Activated effector memory CD4-positive, alpha-beta T cell treated with Interleukin-2 at 50 U/mL for 16 hours (primary cell): ENCODE data around the gene TRERF1.

Experiments used
- DNase-seq: peaks from one replicate; pipeline ENCODE4 v3.0.0-alpha.2; 2020

Gene TRERF1

DNA sequence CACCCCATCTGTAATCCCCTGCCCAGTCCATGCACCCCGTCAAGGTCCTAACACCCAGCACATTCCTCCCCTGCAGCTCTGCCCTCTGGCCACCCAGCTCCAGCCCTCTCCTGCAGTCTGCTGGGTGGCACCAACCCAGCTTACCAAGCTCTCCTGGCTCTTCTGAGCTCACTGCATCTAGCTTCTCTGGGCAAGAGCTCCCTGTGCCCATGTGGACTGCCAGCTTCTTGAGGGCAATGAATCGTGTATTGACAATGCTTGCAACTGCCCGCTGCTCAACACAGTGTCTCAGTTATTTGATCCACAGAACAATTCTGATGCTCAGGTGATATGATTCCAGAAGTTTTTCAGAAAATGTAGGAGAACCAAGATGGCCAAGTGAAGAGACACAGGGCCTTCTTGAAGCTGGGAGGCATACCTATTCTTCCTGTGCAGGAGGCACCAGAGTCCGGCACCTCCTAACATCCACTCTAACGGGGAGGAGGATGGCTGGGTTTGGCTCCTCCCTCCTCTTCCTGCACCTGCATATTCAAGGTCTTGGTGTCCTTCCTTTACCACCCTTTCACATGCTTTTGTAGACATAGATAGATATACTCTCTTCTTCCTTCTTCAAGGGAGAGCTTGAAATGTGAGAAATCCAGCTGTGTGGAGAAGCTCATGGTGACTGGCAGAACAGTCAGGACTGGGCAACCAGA is 85.6 kb downstream of the TRERF1 start:
- no peak for DNase-seq

DNA sequence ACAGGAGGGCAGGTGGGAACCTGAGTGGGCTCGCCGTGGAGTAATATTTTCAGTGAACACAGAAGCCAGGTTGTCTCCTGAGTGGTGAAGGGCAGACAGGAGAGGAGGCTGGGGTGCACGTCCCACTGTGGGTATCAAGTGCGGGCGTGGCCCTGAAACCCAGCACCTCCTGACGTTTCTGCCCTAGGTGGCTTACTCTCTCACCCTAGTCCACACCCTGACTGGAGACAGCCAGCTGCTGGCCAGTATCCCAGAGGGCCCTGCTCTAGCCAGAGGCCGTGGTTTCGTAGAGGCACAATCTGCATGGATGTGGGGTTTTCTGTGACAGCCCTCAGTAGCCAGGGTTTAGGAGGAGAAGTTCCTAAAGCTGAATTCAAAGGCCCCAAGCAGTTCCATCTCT is 86.7 kb downstream of the TRERF1 start:
- DNase-seq, result no peak

DNA sequence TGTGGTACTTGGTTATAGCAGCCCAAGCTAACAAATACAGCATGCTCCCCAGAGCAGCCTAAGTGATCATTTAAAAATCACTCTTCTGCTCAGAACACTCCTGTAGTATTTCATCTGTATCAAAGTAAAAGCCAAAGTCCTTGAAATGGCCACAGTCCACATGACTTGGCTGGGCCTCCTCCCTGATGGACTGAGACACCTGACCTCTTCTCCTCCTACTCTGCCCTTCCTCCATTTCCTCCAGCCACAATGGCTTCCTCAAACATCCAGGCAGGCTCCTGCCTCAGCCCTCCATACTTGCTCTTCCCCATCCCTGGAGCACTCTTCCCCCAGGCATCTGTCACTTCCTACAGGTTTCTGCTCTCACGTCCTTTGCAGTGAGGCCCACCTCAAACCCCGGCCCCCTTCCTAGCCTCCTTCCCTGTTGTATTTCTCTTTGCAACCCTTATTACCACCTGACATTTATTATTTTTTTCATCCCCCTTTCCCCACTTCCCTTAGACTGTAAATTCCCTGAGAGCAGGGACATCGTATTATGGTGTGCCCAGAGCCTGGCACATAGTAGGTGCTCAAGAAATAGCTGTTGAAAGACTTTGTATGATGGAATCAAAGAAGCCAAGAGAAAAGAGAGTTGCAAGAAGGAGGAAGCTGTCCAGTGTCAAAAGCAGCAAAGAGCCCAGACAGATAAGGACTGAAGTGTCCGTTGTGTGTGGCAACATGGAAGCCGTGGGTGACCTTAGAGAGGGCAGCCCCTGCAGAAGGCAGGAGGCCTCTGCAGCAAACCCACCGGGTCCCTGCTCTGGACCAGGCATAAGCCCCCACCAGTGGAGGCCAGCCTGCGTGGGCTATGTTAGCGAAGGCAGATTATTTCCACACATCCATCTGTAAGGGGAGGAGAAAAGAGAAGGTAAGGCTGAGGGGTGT is 87.5 kb downstream of the TRERF1 start:
- DNase-seq, result no peak

DNA sequence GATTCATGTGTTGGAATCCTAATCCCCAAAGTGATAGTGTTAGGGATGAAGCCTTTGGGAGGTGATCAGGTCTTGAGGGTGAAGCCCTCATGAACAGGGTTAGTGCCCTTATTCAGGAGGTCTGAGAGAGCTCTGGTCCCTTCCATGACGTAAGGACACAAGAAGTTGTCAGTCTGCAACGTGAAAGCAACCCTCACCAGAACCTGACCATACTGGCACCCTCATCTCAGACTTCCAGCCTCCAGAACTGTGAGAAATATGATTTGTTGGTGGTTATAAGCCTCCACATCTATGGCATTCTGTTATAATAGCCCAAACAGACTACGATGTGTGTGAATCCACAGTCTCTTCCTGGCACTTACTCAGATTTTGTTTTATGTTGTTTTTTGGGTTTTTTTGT is 90.7 kb downstream of the TRERF1 start:
- no peak for DNase-seq

DNA sequence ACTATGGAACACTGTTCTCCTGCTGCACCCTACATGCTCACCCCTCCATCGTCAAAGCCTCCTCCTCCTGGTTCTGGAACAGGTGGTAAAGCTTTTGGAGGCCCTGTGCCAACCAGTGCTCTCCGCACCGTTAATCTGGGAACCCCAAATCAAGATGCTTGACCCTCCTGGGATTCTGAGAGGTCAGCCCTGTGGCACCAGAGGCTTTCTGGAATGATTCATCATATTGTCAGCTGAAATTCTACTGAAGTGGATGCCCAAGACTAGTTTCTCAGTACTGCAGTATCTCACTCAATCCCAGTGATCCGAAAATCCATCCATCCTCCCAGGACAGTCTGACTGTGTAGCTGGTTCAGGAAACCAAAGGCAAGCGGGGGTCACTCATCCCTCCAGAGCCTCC is 92.7 kb downstream of the TRERF1 start:
- DNase-seq, result no peak

DNA sequence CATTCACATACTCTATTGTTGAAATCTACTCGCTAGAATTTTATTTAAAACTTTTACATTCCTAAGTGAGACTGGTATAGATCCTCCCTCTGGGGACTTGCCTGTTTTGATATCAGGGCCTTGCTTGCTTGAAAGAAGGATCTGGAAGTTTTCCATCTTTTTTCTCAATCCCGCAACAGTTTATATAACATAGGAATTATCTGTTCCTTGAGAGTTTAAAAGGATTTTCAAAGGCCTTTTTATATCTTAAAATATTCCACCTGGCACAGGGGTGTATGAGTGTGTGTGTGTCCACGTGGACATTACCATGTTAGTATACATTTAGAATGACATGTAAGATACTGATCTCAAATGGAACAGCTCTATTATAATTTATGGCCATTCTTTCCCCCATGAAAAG is 96.3 kb downstream of the TRERF1 start:
- DNase-seq, result no peak

DNA sequence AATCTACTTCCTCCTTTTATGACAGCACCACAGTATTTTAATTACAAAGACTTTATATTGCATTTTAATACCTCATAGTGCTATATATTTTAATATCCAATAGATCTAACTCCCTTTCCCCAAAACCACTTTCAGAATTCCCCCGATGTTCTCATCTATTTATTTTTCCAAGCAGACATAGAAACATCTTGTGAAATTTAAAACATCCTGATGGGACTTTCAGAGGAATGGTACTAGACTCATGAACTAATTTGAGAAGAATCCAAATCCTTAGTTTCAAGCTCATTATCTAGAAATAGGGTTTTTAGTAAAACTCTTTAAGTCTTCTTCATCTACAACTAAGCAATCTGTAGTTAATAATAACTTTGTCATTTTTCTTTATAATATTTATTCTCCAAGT is 97.0 kb downstream of the TRERF1 start:
- no peak for DNase-seq

DNA sequence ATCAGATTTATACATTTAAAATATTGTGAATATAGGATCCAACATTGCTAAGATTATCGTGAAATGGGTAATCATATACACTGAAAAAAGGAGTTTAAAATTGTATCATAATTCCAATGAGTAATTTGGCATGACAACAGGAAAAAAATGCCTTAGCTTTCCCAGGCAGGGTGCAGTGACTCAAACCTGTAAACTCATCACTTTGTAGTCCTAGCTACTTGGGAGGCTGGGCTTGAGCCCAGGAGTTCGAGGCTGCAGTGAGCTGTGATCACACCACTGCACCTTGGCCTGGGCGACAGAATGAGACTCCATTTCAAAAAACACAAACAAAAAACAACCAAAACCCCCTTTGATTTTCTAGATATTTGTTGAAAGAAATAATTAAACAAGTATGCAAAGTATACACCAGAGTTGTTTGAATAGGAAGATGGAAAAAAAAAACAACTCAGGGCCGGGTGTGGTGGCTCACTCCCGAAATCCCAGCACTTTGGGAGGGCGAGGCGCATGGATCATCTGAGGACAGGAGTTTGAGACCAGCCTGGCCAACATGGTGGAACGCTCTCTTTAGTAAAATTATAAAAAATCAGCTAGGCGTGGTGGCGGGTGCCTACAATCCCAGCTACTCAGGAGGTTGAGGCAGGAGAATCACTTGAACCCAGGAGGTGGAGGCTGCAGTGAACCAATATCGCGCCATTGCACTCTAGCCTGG is 98.7 kb downstream of the TRERF1 start:
- no peak for DNase-seq

DNA sequence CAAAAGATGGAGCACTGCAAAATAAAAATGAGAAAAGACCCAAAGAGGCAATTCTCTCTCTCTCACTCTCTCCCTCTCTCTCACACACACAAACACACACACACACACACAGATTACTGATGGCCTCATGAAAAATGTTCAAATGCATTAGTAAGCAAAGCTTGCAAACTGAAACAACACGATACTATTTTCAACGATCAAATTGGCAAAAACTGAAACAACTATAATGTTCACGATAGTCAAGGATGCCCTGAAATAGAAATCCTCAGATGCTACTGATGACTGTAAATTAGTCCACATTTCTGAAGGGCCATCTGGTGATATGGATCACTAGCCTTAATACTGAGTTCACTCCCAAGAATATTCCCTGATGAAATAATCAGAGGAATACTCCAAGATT is 100.8 kb downstream of the TRERF1 start:
- no peak for DNase-seq

DNA sequence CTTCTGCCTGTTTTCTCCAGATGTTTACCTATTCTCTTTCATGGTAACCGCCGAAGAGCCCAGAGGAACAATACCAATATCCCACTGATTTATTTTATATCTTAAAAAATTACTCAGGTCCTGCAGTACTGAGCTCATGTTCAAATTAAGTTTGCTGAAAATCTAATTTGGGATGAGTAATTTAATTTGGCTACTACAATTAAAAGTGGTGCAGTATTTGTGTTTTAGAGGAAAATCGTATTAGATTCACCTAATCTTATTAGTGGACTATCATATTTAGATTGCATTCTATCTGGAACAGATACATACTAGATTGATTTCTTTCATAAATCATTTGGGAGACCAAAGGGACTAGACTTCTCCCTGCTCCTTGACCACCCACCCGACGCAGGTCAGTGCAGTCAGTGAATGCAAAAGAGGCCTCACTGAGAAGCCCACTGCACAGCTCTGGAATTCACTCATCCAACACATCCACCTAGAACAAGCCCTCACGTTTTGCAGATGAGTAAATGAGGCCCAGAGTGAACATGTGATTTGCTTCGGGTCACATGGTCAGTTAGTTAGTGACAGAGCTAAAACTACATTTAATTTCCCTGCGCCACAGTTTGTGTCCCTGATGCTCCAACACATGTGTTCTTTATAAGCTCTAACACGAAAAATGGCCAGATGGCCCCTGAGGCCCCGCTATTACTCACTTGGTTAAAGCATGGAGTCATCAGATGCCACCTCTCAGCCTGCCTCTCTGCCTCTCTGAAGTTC is 101.8 kb downstream of the TRERF1 start:
- DNase-seq, result no peak

DNA sequence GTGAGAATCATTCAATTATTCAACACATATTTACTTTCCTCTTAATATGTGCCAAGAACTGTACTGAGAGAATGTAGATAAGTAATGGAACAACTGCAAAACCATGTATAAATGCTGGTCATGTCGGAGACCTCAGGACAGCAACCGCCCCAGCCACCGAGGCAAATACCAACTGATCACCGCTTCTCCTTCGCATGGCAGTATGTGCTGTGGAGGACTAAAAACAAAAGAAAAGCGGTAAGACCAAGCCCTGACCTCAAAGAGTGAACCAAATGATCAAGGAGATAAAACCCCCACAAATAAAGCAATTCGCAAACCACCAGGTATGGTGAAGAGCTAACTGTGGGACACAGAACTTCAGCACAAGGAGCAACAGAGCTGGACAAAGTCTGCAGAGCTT is 104.3 kb downstream of the TRERF1 start:
- no peak for DNase-seq

DNA sequence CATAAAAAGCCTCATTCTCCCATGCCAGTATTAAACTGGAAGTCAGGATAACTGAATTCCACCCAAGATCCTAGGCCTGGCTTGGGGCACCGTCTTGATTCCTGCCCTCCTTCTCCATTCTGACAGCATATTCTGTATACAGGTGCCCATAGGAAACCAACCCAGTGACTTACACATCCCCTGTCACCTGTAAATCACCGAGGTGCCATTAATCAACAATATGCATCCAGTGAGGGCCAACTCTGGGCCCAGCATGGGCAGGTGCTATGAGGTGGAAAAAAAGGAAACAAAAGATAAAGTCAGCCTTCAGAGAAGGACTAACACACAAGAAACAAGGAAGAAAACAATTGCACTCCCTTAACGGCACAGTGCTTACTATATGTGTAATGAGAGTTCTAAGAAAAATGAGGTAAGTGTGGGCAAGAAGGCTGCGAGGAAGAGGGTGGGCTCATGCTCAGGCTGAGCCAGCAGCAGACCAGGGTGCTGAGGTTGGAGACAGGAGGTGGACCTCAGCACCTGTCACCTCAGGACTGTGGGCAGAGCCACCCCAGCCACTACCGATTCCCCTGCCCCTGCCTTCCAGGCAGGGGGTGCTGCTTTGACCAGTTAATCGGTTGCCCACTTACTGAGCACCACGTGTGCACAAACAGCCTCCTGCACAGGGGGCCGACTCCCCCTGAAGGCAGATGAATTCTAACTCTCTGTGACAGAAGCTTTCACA is 105.9 kb downstream of the TRERF1 start:
- no peak for DNase-seq

DNA sequence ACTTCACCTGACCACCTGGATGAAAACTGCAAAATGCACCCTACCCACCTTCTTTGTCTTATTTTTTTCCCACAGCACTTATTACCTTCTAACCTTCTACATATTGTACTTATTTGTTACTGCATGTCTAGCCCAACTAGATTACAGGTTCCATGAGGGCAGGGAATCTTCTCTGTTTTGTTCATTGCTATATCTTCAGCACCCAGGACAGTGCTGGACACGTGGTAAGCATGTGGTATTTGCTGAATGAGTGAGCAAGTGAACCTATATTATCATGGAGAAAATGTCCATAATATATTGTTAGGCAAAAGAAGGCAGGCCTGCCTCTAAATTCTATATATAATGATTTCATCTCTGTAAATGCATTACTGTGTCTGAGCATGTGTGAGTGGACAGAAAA is 107.0 kb downstream of the TRERF1 start:
- no peak for DNase-seq

DNA sequence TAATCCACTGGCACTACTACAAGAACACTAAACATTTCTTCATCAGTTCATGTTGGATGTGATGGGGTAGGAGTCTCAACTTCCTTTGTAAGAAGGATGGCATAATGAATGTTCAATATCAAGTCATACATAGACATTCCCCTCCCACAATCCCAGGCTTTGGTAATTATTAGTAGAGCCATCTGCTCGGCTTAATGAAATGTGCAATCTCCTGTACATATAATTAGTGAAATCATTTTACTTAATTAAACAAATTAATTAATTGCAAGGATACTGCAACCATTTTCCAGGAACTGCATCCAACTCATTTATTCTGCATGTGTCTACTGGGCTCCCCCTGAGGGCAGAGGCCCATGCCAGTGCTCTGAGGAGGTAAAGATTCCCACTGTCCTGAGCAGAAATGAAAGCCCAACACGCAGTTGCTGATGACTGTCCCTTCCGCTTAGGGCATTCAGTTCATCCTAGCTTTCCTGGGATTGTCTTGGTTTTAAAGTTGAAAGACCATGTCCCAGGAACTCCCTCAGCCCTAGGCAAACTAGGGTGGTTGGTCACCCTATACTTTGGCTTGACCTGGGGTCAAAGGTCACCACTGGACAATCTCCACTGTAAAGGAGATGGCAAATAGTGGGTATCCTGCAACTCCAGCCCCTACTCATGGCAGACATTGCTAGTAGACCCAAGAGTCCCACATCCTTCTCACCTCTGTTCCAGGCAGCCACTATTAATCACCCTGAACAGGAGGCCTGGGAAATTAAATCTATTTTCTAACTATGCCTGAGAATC is 109.8 kb downstream of the TRERF1 start:
- no peak for DNase-seq

DNA sequence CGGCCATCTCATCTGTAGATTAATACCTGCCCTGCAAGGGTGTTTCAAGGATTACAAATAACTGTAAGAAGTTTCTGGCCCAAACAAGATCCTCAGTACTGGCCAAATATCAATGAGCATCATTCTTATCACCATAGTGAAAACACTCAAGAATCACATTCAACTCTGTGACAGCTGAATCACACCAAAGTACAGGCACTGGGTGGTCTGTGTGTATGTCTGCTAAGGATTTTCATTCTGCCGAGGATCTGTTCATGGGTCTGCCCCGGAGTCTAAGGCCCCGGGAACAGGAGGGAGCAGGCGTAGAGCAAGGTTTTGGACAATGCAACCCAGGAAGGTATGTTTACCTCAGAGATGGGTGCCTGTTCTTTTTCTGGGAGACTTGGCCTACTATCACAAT is 110.5 kb downstream of the TRERF1 start:
- no peak for DNase-seq

DNA sequence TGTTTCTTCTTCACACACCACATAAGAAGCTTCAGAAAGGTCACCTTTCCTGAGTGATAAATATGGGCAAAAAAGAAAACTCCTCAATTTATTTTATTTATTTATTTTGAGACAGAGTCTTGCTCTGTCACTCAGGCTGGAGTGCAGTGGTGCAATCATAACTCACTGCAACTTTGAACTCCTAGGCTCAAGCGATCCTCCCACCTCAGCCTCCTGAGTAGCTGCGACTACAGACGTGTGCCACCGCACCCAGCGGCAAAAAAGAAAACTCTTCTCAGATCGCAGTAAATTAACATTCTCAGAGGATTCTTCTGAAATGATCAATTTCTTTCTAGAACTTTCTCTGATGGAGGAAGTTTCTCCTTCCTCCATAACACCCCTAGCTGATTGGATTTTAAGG is 111.2 kb downstream of the TRERF1 start:
- DNase-seq, result no peak

DNA sequence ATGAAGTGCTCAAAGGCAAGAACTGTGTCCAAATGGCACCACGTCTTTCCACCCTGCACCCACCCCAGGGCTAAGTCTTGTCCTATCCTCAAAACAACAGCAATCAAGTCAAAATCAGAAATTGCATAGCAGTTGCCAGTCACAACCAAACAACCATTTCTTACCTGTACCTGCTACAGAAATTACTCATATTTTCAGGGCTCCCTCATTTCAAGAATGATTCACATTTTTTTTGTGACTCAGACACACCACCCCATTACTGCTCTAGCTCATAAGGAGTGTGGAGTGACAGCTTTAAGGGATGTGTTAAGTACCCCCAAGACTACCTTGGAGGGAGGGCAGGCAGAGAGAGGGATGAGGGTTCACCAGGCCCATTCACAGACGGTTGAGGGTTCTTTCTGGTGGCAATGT is 111.7 kb downstream of the TRERF1 start:
- DNase-seq, result no peak

DNA sequence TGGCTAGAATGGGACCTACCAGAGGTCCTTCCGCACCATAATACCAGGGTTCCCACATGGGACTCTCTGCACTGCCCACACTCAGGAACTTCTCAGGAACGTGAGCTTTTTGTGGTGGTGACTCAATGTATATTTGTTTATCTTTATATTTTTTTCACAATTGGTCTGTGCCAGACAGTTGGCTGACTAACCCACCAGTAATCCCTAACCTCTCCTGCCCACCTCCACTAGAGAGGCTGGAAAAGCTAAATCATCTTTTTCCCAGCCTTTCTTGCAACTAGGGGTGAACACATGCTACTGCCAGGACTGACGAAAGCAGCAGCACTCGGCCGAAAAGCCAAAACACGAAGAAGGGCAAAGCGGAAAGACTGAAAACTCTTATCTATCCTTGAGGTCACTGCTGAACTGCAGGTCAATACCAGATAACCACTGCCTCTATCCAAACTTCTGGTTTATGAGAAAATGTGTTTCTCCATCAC is 112.9 kb downstream of the TRERF1 start:
- DNase-seq, result no peak

DNA sequence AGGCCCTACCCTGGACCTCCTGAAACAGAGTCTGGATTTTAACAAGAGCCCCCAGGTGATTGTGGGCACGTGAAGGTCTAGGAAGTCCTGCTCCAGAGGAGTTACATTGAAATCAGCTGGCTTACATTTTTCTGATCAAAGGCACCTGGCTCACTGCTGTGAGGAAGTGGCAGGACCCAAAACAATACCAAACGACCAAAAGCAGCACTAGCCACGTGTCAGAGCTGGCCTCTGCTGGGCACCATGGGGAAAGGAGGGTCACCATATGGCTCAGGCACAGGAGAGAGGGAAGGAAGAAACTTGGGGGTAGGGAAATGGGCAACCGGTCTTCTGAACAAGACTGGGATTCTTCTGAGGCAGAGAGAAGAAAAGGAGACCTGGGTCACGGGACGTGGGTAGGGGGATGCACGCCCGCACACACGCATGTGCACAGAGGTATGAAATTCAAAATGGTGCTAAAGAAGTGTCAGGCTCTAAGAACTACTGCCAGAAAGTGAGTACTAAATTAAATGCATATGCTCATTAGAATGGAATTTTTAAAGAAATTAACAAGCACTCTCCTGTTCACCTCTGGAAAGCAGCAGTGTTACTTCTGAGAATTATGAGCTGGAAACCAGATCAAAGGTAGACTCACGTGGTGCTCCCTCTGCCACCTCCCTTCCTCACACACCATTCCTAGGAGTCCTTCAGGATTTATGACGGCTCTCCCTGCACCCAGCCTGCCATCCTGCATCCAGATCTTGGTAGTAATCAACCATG is 113.6 kb downstream of the TRERF1 start:
- DNase-seq, result no peak

DNA sequence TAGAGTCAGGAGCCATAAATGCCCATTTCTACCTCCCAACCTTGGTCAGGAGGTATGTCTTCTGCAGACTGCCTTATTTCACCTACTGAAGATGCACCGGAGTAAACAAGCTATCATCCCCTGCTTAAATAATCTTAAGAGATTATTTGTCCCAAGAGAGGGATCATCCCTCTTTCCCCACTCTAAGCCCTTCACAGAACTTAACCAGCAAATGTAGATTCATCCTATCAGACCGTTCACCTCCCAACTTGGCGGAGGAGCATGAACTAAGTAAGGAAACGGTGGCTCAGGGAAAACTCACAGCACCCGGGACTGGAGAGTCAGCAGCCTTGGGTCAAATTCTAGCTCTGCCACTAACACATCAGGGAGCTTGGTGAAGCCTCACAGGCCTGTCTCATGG is 115.3 kb downstream of the TRERF1 start:
- DNase-seq, result no peak

DNA sequence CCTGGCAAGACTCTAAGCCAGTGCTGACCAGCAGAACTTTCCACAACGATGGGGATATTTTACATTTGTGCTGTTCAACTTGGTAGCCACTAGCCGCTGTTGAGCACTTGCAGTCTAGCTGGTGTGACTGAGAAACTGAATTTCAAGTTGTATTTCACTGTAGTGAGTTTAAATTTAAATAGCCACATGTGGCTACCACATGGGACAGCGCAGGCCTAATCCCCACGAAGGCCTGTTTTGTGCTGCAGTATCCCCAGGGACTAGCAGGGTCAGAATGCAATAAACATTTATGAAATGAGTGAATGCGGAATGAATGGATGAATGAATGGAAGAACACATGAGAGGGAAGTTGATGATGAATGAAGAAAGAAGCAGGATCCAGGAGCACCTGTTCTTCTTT is 115.8 kb downstream of the TRERF1 start:
- DNase-seq, result no peak
